GM18502 (cell line): Measurements from ENCODE around the gene MAN2B2.
"Not testable (repeated sequence)": the region's sequence is repeated elsewhere in the genome, so short reads cannot be mapped to it uniquely, and the experiment has no call there.

Experiments
- ATAC-seq: cut with Tn5 transposase; IDR thresholded peaks from one replicate; pipeline ENCODE4 v1.9.1; 2021; ENCODE audit warnings: mild to moderate bottlenecking; ENCODE audit not compliant: unreplicated experiment, poor library complexity

Gene MAN2B2

DNA sequence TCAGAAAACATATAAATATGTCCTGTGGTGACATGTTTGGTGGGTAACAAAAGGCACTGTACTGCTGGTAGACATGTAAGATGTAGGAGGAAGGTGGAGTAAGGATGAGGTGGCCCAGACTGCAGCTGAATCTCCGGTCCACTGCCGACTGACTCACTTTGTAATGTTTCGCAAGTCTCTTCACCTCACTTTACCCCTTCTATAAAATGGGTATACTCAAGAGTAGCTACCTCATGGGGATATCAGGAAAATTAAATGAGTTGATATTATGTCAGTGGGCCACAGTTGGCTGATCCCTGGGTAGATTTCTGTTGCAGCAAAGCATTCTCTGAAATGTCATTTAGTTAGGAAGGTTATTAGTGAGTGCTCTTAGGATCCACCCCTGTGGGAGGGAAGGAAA is 87.6 kb downstream of the MAN2B2 start:
- no peak for ATAC-seq

DNA sequence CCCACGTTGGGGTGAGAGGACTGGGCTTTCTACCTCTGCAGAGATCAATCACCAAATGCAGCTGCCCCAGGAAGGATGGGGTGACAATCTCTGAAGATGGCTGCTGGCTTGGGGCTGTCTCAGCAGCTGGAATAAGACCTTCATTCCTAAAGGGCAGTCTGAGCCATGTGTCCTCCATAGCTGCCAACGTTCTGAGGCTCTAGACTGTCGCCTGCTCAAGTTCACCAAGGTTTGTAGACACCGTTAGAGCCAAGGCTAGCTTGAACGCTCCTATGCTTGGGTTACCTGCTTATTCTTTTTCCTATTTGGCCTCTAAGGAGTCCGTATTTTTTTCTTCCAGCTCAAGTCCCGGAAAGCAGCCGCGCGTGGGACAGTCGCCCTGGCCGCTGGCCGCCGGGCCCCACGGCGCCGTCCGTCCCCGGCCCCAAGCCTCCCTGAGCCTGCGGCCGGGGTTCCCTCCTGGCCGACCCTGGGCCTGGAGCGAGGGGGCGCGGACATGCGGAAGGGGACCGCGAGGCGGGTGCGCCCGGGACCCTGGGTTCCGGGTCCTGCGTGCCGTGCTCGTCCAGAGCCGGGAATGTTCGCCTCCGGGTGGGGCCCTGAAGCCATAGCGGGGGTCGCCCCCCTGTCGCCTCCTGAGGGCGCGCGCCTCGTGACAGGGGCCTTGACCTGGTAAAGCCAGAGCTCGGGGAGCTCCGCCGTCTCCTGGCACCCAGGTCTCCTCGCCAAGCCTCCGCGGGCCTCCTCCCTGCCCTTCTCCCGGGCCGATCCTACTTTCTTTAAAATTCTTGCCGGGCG is 88.8 kb downstream of the MAN2B2 start:
- ATAC-seq: no peak

DNA sequence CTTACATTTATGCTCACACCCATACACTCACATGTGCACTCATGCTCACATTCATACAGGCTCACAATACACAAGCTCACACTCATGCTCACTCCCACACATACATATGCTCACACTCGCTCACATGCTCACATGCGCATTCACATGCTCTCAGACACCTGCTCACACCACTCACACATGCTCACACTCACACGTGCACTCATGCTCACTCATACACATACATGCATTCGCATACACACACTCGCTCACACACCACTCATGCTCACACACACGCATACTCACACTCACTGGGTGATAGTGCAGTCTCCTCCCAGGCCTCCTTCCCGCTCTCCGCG is 90.3 kb downstream of the MAN2B2 start:
- no peak for ATAC-seq

- no peak for ATAC-seq
Measured at GRCh38 chr4:6668391-6668790, 93.4 kb downstream of the MAN2B2 start.

GRCh38 chr4:6671648-6672047 is 96.7 kb downstream of the MAN2B2 start:
- ATAC-seq: no peak

DNA sequence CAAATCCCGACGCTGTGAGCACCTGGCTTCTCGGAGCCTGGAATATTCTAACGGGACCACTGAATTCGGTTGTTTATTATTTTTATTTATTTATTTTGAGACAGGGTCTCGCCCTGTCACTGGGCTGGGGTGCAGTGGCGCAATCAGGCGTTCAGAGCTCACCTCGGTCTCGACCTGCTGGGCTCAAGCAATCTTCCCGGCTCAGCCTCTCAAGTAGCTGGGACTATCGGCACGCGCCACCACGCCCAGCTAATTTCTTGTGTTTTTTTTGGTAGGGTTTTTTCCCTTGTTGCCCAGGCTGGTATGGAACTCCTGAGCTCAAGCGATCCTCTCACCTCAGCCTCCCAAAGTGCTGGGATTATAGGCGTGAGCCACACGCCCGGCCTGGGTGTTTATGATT is 97.1 kb downstream of the MAN2B2 start:
- no peak for ATAC-seq

GRCh38 chr4:6672541-6673190 is 97.7 kb downstream of the MAN2B2 start:
- not testable (repeated sequence) for ATAC-seq
